ENCODE results near the gene MYL11.

MYL11 gene

DNA sequence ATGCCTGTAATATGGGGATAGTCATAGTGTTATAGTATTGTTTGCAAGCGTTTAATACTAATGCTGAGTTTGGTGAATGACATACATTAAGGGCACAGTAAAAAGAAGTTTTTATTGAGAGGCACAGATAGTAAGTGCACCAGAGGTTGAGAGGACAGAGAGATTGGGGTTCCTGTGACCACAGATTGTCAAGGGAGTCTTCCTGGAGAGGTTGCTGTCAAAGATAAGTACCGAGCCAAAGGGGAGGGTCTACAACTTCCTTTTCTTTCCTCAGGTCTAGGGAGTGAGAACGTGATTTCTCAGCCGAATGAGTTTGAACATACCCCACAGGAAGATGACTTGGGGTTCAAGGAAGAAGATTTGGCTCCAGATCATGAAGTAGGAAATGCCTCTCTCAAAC, 22.5 kb downstream of the MYL11 start:
- DNase-seq: no peak

DNA sequence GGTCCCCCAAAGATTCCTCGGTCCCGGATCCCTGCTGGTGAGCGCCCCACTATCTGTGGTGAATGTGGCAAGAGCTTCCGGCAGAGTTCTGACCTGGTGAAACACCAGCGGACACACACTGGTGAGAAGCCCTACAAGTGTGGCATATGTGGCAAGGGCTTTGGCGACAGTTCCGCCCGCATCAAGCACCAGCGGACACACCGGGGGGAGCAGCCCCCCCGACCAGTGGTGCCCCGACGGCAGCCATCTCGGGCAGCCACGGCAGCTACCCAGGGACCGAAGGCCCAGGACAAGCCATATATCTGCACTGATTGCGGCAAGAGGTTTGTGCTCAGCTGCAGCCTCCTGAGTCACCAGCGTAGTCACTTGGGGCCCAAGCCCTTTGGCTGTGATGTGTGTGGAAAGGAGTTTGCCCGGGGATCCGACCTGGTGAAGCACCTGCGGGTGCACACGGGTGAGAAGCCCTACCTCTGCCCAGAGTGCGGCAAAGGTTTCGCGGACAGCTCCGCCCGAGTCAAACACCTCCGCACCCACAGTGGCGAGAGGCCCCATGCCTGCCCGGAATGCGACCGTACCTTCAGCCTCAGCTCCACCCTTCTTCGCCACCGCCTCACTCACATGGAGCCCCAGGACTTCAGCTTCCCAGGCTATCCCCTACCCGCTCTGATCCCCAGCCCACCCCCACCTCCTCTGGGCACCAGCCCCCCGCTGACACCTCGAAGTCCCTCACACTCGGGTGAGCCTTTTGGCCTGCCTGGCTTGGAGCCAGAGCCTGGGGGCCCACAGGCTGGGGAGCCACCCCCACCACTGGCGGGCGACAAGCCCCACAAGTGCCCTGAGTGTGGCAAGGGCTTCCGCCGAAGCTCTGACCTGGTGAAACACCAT, 23.4 kb downstream of the MYL11 start:
- DNase-seq: no peak

GRCh38 chr16:30398661-30399434, 24.2 kb downstream of the MYL11 start:
- DNase-seq: no peak

GRCh38 chr16:30399435-30400186, 25.0 kb downstream of the MYL11 start:
- no peak for DNase-seq

GRCh38 chr16:30401768-30402425, 27.3 kb downstream of the MYL11 start:
- DNase-seq: peak; percentile 86

GRCh38 chr16:30406795-30407101, 32.1 kb downstream of the MYL11 start:
- DNase-seq: no peak

- peak; percentile 96 for DNase-seq
Observed at GRCh38 chr16:30407102-30407803, 32.7 kb downstream of the MYL11 start, which contains the start of gene ZNF771. Gene ZNF771, plus strand, starts transcription at chr16:30407606. Its CDS starts 448 bp downstream, at chr16:30408054.

- peak; percentile 65 for DNase-seq
Observed at GRCh38 chr16:30407804-30408534, 33.4 kb downstream of the MYL11 start.

GRCh38 chr16:30409125-30410060, 34.8 kb downstream of the MYL11 start:
- peak; percentile 95 for DNase-seq

DNA sequence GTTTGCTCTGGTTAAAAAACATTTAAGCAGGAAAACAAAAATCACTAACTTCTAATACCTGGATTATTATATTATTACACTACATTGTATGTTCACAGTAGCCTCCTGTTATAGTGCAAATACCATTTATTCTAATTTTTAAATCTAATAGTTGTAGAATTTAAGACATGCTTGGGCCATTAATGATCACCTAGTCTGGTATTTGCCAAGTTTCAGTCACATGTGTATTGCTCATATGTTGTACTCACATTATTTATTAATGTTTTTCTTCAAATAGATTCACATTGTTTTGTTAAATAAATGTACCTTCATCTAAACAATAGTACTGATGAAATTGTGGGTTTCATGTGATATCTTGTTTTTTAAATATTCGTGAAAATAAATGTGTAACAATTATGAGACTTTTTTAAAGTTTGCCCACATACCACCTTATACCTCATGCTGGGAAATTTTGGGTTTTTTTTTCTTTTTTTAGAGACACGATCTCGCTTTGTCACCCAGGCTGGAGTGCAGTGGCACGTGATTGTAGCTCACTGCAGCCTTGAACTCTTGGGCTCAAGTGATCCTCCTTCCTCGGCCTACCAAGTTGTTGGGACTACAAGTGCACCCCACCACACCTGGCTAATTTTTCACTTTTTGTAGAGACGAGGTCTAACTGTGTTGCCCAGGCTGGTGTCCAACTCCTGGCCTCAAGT, 38.7 kb downstream of the MYL11 start:
- DNase-seq: no peak

DNA sequence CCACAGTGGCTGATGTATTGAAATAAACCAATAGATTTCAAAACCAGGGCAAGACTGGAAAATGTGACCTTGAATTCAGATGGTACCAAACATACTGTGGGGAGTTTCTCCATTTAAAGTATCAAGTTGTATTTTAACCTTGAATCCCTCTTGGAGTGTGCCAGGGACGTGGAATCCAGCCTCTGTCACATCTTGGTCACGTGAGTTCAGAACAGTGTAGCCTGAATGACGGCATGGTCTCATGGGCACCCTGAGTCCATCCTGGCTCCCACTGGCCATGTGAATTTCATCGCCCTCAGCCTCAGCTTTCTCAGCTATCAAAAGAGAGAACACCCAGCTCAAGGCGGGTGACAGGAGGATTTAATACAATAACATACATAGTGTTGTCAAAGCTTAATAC, 39.6 kb downstream of the MYL11 start:
- DNase-seq: no peak

DNA sequence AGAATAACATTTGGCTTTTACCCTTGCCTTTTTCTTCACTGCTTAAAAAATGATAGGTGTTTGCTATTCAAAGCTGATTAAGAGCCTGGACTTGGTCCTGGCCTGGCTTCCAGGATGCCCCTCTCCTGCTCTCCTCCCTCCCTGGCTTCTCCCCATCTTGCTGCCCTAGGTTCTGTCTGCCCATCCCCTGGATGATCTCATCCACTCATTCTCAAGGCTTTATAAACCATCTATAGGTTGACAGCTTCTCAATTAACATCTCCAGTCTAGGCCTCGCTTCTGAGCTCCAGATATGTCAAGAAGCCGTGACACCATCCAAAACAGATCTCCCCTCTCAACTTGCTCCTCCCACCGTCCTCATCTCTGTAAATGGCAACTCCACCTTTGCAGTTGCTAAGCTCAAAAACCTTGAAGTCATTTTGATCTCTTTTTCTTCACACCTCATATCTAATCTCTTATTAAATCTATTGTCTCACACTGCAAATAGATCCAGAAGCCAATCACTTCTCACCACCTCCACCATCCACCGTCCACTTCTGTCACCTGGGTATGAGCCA, 41.5 kb downstream of the MYL11 start:
- no peak for DNase-seq

DNA sequence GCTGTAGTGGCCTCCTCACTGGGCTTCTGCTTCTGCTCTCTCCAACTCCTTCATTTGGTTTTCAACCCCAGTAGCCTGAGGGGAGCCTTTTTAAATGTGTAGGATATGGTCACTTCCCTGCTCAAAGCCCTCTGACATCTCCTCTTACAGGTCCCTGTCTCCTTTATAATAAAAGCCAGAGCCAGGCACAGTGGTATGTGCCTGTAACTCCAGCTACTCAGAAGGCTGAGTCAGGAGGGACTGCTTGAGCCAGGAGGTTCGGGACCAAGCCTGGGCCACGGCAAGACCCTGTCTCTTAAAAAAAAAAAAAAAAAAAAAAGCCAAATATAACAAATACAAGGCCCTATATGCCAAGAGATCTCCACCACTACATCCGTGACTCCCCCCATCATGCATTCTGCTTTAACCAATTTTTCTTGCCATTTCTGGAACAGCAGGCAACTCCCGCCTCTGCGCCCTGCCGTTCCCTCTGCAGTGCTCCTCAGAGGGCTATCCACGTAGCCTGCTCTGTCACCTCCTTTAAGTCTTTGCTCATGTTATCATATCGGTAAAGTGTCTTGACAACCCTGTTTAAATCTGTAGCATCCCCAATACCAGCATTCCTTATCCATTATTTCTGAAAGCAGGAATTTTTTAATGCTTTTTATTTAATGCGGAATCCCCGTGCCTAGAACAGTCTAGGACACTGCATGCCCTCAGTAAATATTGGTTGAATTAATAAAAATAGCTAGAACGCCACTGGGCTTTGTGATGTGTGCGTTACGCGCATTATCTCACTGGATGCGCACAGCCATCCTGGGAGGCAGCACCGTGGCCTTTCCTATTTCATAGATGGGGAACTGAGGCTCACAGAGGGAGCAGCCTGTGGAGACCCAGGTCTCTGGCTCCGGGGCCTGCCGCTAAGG, 42.3 kb downstream of the MYL11 start:
- peak; percentile 27 for DNase-seq

DNA sequence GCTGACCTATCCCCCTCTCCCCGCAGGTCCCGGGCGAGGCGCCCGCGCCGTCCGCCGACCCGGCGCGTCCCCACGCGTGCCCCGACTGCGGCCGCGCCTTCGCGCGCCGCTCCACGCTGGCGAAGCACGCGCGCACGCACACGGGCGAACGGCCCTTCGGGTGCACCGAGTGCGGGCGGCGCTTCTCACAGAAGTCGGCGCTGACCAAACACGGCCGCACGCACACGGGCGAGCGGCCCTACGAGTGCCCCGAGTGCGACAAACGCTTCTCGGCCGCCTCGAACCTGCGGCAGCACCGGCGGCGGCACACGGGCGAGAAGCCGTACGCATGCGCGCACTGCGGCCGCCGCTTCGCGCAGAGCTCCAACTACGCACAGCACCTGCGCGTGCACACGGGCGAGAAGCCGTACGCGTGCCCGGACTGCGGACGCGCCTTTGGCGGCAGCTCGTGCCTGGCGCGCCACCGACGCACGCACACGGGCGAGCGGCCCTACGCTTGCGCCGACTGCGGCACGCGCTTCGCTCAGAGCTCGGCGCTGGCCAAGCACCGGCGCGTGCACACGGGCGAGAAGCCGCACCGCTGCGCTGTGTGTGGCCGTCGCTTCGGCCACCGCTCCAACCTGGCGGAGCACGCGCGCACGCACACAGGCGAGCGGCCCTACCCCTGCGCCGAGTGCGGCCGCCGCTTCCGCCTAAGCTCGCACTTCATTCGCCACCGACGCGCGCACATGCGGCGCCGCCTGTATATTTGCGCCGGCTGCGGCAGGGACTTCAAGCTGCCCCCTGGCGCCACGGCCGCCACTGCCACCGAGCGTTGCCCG, 43.1 kb downstream of the MYL11 start:
- peak; percentile 99 for DNase-seq

- no peak for DNase-seq
Observed at GRCh38 chr16:30418350-30419181, 44.0 kb downstream of the MYL11 start.

DNA sequence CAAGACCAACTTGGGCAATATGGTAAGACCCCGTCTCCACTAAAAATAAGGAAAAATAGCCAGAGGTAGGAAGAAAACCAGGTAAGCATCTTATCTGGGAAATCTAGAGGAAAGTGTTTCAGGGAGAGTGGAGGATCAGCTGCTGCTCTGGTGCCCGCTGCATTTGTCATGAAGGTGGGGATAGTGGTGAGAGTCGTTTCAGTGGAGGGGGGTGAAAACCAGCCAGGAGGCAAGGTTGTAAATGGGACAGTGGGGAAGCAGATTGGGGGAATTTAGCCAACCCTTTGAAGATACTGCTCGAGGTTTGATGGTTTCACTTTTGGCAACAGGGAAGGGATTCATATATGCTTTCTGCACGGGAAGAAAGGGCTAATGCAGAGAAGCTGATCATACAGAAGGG, 46.4 kb downstream of the MYL11 start:
- no peak for DNase-seq

All from NCI-H510A treated with DMSO at 0.1 percent for 48 hours (cell line).